Esophagus squamous epithelium (tissue), 4 donors: Measurements from ENCODE around the gene EEF1A1.
"Not testable (repeated sequence)": the region's sequence is repeated elsewhere in the genome, so short reads cannot be mapped to it uniquely, and the experiment has no call there.

Source experiments
- POLR2A ChIP-seq, 4 donors: fragments of 450-650 bp; IDR thresholded peaks; one replicate each; pipeline ENCODE4 v1.6.1; 2017; ENCODE audit warnings: antibody characterized with exemption in 4 of 4, mild to moderate bottlenecking in 4 of 4, moderate library complexity in 3 of 4
- TF ChIP-seq, protein P1 (sequence below), 6 experiments: fragments of 450-650 bp in 4 of 6; fragments of 200-600 bp in 2 of 6; sonication (generic) in 2 of 6; IDR thresholded peaks; one replicate each; pipeline ENCODE4 v1.5.1; 2016 to 2019; ENCODE audit warnings: antibody characterized with exemption in 6 of 6, mild to moderate bottlenecking in 4 of 6, moderate library complexity in 4 of 6

DNA sequence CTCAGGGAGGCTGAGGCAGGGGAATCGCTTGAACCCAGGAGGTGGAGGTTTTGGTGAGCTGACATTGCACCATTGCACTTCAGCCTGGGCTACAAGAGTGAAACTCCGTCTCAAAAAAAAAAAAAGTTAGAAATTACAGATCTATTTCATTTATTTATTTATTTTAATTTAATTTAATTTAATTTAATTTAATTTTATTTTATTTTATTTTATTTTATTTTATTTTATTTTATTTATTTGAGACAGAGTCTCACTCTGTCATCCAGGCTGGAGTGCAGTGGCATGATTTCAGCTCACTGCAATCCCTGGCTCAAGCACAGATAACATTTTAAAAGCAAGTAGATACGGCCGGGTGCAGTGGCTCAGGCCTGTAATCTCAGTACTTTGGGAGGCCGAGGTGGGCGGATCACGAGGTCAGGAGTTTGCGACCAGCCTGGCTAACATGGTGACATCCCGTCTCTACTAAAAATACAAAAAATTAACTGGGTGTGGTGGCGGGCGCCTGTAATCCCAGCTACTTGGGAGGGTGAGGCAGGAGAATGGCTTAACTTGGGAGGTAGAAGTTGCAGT is 34.6 kb upstream of the EEF1A1 start:
- TF ChIP-seq, protein P1, sequence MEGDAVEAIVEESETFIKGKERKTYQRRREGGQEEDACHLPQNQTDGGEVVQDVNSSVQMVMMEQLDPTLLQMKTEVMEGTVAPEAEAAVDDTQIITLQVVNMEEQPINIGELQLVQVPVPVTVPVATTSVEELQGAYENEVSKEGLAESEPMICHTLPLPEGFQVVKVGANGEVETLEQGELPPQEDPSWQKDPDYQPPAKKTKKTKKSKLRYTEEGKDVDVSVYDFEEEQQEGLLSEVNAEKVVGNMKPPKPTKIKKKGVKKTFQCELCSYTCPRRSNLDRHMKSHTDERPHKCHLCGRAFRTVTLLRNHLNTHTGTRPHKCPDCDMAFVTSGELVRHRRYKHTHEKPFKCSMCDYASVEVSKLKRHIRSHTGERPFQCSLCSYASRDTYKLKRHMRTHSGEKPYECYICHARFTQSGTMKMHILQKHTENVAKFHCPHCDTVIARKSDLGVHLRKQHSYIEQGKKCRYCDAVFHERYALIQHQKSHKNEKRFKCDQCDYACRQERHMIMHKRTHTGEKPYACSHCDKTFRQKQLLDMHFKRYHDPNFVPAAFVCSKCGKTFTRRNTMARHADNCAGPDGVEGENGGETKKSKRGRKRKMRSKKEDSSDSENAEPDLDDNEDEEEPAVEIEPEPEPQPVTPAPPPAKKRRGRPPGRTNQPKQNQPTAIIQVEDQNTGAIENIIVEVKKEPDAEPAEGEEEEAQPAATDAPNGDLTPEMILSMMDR (IDR thresholded peaks at IDR 0.05), result not testable (repeated sequence)
- not testable (repeated sequence) for TF ChIP-seq POLR2A (IDR thresholded peaks at IDR 0.05)
